Kidney (tissue), 14 donors: ENCODE measurements around the gene HOXA10. TPM values are rescaled to one million over a fixed set of nuclear protein-coding genes. Genes with fewer than 3 reads are reported as not detected.

Experiments used
- DNase-seq, 5 donors: peaks; one replicate each; pipeline ENCODE4 v3.0.0-alpha.2; 2013 to 2020
- FAIRE-seq: peaks from 2 replicates; lab custom pipeline; 2012; peaks lifted over from hg19 to GRCh38; lab: Jason Lieb, UNC
- H3K27ac ChIP-seq, 2 donors: one replicate each; pipeline ENCODE4 v1.7.0; 2013; ENCODE audit warnings: low read depth in 2 of 2, low read length in 2 of 2, inconsistent platforms in 1 of 2
- H3K27me3 ChIP-seq: one replicate; pipeline ENCODE4 v1.7.1; 2013; ENCODE audit warnings: low read length, inconsistent platforms; ENCODE audit not compliant: control insufficient read depth, insufficient read depth
- H3K36me3 ChIP-seq, 3 donors: one replicate each; pipeline versions ENCODE4 v1.7.0 to v1.7.1; 2013; ENCODE audit warnings: low read length in 3 of 3, control low read depth in 1 of 3, inconsistent platforms in 1 of 3; ENCODE audit not compliant: insufficient read depth in 3 of 3, control insufficient read depth in 2 of 3
- H3K4me1 ChIP-seq, 3 donors: one replicate each; pipeline versions ENCODE4 v1.7.0 to v1.7.1; 2013; ENCODE audit warnings: low read length in 3 of 3, inconsistent platforms in 1 of 3, low read depth in 1 of 3; ENCODE audit not compliant: control insufficient read depth in 2 of 3, insufficient read depth in 2 of 3
- H3K4me3 ChIP-seq, 3 donors: one replicate each; pipeline versions ENCODE4 v1.7.0 to v1.8.1; 2013; ENCODE audit warnings: low read length in 3 of 3, control low read depth in 1 of 3, inconsistent platforms in 1 of 3
- H3K9ac ChIP-seq, 3 donors: one replicate each; pipeline versions ENCODE4 v1.7.0 to v1.7.1; 2013; ENCODE audit warnings: low read length in 3 of 3, control low read depth in 1 of 3, inconsistent platforms in 1 of 3
- H3K9me3 ChIP-seq, 3 donors: one replicate each; pipeline versions ENCODE4 v1.7.0 to v1.7.1; 2013; ENCODE audit warnings: low read length in 3 of 3, control low read depth in 1 of 3, inconsistent platforms in 1 of 3; ENCODE audit not compliant: control insufficient read depth in 2 of 3, insufficient read depth in 1 of 3
- intact Hi-C: fragments of 100-400 bp; cut with DNase I; formaldehyde crosslinking; loops from one replicate; pipeline ENCODE4 v1.11.1; 2022
- polyA plus RNA-seq: library from polyadenylated mRNA; stranded (reverse); fragments of 350-450 nt; fragmentation: Illumina TruSeq; extraction: RNeasy Lipid Tissue Mini Kit (QIAGEN cat#74804); gene quantifications from one replicate; pipeline ENCODE4 v1.2.3, GENCODE V29; 2014; ENCODE audit warnings: low read depth, low replicate concordance; ENCODE audit not compliant: insufficient read depth
- total RNA-seq: library from RNA; stranded (reverse); fragmentation: NEBNext Ultra II Directional; extraction: Animal tissue kit (Norgen Biotek cat#: 25700); gene quantifications from one replicate; pipeline ENCODE4 v1.2.1, GENCODE V29; 2021
- TF ChIP-seq, protein P1 (sequence below): IDR thresholded peaks from 3 replicates; pipeline ENCODE4 v1.5.1; 2012; ENCODE audit warnings: mild to moderate bottlenecking, moderate library complexity, borderline replicate concordance; ENCODE audit not compliant: insufficient read depth; ENCODE audit errors: extremely low read depth
- donor health status: control.
- donor health status: control.
- donor health status: control.
- donor health status: control.
- donor health status: control.
- donor health status: DM: yes; HTN: yes; CAD: no.
- donor health status: Normal renal cell carcinoma (clear cell type).

HOXA10 gene
- total and polyA plus RNA-seq, 2 donors from 2014 or later, result 16.3 to 17.9 TPM

DNA sequence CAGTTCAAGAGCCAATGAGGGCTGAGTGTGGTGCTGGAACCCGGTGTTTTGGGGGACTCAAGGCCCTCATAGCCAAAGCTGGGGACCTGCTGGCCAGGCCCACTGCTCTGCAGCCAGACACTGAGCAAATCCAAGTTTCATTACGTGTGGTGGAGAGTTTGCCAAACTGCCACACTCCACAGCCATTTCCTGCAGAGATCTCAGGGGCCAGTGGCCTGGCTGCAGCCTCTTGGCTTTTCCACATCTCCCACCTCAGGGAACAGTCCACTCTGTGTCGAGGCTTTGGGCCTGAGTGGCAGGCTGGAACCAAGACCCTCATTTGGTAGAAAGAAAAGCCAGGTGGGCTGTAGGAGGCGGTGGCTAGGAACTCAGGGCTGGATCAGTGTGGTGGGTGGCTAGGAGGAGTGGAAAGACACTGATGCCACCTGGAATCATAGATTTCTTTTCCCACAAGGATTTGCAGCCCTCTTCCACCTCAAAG lies 7.7 kb upstream of the HOXA10 start:
- peak overlapping the region in 1 of 3 donors; percentile 26 for H3K9ac ChIP-seq
- no peaks in the 10 kb centered on the region for H3K9me3 ChIP-seq
- peaks cover 0 to 6% (median 0%) of the 10 kb centered on the region in 3 donors for H3K4me1 ChIP-seq
- no peaks in the 10 kb centered on the region for H3K27me3 ChIP-seq
- H3K36me3 ChIP-seq, result no peaks in the 10 kb centered on the region
- H3K27ac ChIP-seq, result peak overlapping the region in 1 of 2 donors; percentile 29
- FAIRE-seq (no peak), DNase-seq (peak in 3 of 5 donors; percentile 33 to 54 (median 52))
- intact Hi-C loops, result no loop called here
- TF ChIP-seq, protein P1, sequence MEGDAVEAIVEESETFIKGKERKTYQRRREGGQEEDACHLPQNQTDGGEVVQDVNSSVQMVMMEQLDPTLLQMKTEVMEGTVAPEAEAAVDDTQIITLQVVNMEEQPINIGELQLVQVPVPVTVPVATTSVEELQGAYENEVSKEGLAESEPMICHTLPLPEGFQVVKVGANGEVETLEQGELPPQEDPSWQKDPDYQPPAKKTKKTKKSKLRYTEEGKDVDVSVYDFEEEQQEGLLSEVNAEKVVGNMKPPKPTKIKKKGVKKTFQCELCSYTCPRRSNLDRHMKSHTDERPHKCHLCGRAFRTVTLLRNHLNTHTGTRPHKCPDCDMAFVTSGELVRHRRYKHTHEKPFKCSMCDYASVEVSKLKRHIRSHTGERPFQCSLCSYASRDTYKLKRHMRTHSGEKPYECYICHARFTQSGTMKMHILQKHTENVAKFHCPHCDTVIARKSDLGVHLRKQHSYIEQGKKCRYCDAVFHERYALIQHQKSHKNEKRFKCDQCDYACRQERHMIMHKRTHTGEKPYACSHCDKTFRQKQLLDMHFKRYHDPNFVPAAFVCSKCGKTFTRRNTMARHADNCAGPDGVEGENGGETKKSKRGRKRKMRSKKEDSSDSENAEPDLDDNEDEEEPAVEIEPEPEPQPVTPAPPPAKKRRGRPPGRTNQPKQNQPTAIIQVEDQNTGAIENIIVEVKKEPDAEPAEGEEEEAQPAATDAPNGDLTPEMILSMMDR, result no peak
- H3K4me3 ChIP-seq, result peak overlapping the region in 1 of 3 donors; percentile 85

DNA sequence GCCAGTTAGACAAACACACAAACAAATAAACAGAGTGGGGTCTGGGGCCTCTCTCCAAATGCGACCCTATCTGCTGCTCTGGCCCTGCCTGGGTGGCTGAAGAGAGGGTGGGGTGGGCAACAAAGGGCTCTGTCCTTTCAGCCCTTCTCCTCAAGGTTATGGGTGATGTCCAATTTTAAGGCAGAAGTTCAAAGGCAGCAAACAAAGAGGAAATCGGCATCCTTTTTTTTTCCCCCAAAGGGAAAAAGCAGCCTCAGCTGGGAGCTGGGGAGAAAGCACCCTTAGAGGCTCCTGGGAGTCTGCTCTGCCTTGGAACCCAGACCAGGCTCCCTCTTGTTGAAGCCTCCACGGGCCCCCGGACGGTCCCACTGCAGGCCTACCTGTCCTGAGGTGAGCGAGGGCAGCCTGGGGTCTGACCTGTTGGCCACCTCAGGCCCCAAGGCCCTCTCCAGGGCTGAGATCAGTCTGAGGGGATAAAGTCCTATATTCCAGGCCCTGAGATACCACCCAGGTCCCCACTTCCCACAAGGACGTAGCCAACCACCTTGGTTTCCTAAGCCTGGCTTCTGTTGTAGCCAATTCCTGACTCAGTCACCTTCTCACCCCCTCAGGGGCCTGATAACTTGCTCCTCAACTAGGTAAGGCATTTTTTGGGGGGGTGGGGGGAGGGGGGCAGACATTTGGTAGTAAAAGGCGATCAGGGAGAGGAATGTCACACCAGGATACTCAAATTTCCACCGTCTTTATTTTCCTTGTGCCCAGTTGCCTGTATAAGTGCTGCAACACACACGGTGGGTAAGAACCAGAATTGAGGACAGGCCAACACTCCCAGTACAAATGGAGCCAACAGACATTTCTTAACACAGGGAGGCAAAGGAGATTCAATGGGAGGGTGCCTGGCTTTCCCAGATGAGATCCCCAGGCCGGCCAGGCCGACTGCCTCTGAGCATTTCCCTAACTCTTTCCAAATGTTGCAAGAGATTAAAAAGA lies 6.6 kb upstream of the HOXA10 start:
- H3K9ac ChIP-seq, result peak overlapping the region in 2 of 3 donors; percentile 26 to 42
- H3K27ac ChIP-seq, result peak overlapping the region; percentile 60 to 94
- H3K9me3 ChIP-seq, result no peaks in the 10 kb centered on the region
- no peak for FAIRE-seq
- DNase-seq, result peak in 4 of 5 donors; percentile 61 to 73 (median 68)
- TF ChIP-seq, protein P1, result no peak
- peaks cover 0 to 6% (median 0%) of the 10 kb centered on the region in 3 donors for H3K4me1 ChIP-seq
- intact Hi-C loops, result no loop called here
- H3K36me3 ChIP-seq, result no peaks in the 10 kb centered on the region
- H3K4me3 ChIP-seq, result peak overlapping the region in 1 of 3 donors; percentile 31
- no peaks in the 10 kb centered on the region for H3K27me3 ChIP-seq

DNA sequence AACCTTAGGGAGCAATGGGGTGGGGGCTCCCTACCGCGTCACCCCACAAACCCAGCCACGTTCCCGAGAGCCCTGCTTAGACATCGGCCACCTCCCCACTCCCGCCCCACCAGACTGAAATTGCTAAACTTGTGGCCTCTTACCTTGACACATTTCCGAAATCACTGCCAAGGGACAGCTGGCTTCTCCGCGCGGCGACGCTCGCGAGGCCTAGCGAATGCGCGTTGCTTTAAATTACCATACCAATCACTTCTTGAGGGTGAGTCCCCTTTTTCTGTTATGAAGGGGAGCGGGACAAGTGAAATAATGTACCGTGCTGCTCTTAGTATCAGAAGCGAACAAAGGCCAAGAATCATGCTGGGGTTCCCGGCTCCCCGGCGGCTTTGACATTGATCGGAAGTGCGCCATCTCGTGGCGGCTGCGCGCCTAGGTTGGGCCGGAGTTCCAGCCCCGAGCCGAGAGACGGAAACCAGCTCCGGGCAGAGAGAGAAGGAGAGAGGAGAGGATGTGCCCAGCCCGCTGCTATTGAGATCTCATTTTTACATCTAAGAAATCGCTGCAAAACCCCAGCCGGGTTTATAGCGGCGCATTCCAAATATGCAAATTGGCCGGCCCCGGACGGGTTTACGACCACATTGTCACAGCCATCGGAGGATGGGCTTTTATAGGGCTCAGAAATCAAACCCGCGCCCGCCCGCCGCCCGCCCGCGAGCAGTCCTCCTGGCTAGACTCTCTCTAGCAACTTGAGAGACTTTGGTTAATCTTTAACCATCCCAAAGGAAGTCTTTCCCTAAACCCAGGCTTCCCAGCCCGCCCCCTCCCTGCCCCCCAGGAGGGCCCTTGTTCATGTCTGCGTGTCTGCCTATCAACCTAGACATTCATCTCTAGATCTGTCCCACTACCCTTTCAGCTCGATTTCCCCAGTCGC lies 5.6 kb upstream of the HOXA10 start:
- Histone ChIP-seq H3K27me3 (no peaks in the 10 kb centered on the region), H3K4me1 (peaks cover 0 to 4% (median 0%) of the 10 kb centered on the region in 3 donors), H3K36me3 (no peaks in the 10 kb centered on the region), H3K9me3 (no peaks in the 10 kb centered on the region), H3K4me3 (peak overlapping the region; percentile 67 to 86 (median 68)), H3K9ac (peak overlapping the region; percentile 56 to 74 (median 63)), H3K27ac (peak overlapping the region; percentile 60 to 94)
- intact Hi-C loops, result loop anchor here (10.0 kb wide), 1 partner anchor 1325 kb away; no protein-coding TSS in a partner anchor
- TF ChIP-seq, protein P1, result peak; percentile 75
- no peak for FAIRE-seq
- DNase-seq, result peak; percentile 93 to 97 (median 95)
